Measurements from ENCODE around the gene XPOT. TPM values are rescaled to one million over a fixed set of nuclear protein-coding genes. Genes with fewer than 3 reads are reported as not detected.

Gene XPOT
- total RNA-seq, 6 experiments from 2014 or later: 78.1 to 97.9 (median 84.7) TPM

DNA sequence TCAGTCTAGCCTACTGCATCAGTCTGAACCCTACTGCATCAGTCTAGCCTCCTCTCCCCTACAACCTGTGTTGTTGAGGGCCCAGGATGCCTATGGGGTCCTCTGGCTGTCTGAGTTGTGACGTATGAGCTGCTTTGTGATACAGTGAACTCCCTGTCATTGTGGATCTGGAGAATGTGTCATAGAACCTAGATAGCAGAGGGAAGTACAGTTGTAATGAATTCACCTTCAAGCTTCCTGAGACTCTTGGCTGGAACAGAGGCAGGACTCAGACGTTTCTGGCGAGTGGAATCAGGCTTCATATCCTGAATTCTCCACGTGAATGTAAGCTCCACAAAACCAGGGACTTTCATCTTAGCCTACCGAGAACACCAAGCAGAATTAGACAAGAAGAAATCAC is 64.8 kb downstream of the XPOT start:
- Mint-ChIP-seq H3K4me1 (ENCODE audit: low read depth) (peaks cover 13% of the 10 kb centered on the region), H3K36me3 (ENCODE audit: low read depth) (peaks cover 51% of the 10 kb centered on the region), H3K9me3 (no peaks in the 10 kb centered on the region), H3K4me3 (no peak overlapping the region), H3K27ac (peak overlapping the region; percentile 6; the same call in 1 of the 2 replicates), H3K27me3 (ENCODE audit: insufficient read depth) (no peaks in the 10 kb centered on the region; the same call in 1 of the 2 replicates)
- DNase-seq: no peak
- TF ChIP-seq CTCF (IDR thresholded peaks at IDR 0.05): no peak

- Mint-ChIP-seq H3K9me3 (no peaks in the 10 kb centered on the region), H3K27me3 (ENCODE audit: insufficient read depth) (no peaks in the 10 kb centered on the region; the same call in 1 of the 2 replicates), H3K4me1 (ENCODE audit: low read depth) (peaks cover 12% of the 10 kb centered on the region), H3K4me3 (no peak overlapping the region), H3K36me3 (ENCODE audit: low read depth) (peaks cover 56% of the 10 kb centered on the region), H3K27ac (no peak overlapping the region)
- TF ChIP-seq CTCF (IDR thresholded peaks at IDR 0.05): no peak
- DNase-seq: no peak
These were observed 65.4 kb downstream of the XPOT start for GRCh38 chr12:64469455-64470142.

- Mint-ChIP-seq H3K27me3 (ENCODE audit: insufficient read depth) (no peaks in the 10 kb centered on the region; the same call in 1 of the 2 replicates), H3K27ac (no peak overlapping the region), H3K9me3 (peaks cover 4% of the 10 kb centered on the region; the same call in 1 of the 2 replicates), H3K4me1 (ENCODE audit: low read depth) (peaks cover 12% of the 10 kb centered on the region), H3K36me3 (ENCODE audit: low read depth) (peaks cover 62% of the 10 kb centered on the region), H3K4me3 (no peak overlapping the region)
- DNase-seq: no peak
- no peak for TF ChIP-seq CTCF (IDR thresholded peaks at IDR 0.05)
These were observed 66.3 kb downstream of the XPOT start for GRCh38 chr12:64470495-64470894.

DNA sequence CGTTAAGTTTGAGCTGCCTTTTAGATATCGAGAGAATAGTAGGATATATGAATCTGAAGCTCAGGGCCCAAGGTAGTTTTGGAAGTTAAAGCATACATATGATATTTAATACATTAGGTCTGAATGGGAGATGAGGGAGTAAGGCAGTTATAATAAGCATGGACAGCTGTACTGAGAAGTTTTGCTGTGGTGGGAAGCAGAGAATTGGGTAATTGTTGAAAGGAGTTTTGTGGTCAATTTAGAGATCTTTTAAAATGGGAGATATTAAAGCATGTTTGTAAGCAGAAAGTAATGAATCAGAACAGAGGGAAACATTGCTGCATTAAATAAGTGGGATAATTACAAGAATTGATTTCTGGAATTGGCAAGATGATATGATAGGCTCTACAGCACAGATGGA is 69.0 kb downstream of the XPOT start:
- no peak for DNase-seq
- H3K27me3 Mint-ChIP-seq (ENCODE audit: insufficient read depth): no peaks in the 10 kb centered on the region
- H3K27ac Mint-ChIP-seq: no peak overlapping the region
- no peak for TF ChIP-seq CTCF (IDR thresholded peaks at IDR 0.05)
- no peak overlapping the region for H3K4me3 Mint-ChIP-seq
- peaks cover 74% of the 10 kb centered on the region for H3K36me3 Mint-ChIP-seq (ENCODE audit: low read depth)
- H3K9me3 Mint-ChIP-seq: peaks cover 22% of the 10 kb centered on the region
- H3K4me1 Mint-ChIP-seq (ENCODE audit: low read depth): peaks cover 9% of the 10 kb centered on the region

GRCh38 chr12:64475518-64475917 is 71.3 kb downstream of the XPOT start:
- Mint-ChIP-seq H3K27ac (no peak overlapping the region), H3K36me3 (ENCODE audit: low read depth) (peaks cover 68% of the 10 kb centered on the region)
- TF ChIP-seq CTCF (IDR thresholded peaks at IDR 0.05): no peak

More at GRCh38 chr12:64475518-64475917, 71.3 kb downstream of the XPOT start:
- no peak overlapping the region for H3K4me3 Mint-ChIP-seq
- no peak for DNase-seq
- H3K4me1 Mint-ChIP-seq (ENCODE audit: low read depth): peaks cover 32% of the 10 kb centered on the region
- H3K9me3 Mint-ChIP-seq: peaks cover 22% of the 10 kb centered on the region
- no peaks in the 10 kb centered on the region for H3K27me3 Mint-ChIP-seq (ENCODE audit: insufficient read depth)
